ENCODE measurements around the gene SRRD.

DNA sequence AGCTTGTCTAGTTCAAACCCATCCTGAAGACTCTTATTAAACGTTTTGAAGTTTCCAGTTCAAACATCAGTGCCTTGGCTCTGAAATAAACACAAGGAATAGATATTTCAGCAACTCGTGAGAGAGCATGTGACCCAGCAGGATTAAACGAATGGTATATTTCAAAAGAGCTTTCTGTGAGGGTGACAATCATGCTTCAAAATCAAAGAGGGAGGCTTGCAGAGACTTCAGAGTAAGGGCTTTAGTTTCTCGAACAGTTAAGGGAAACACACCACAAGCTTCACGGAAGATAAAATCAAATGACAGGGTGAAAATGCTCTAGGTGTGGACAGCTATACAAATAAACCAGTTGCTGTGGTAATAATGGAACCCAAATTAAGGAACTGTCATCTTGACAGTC lies 1.5 kb upstream of the SRRD start:
- TF ChIP-seq, protein P1, sequence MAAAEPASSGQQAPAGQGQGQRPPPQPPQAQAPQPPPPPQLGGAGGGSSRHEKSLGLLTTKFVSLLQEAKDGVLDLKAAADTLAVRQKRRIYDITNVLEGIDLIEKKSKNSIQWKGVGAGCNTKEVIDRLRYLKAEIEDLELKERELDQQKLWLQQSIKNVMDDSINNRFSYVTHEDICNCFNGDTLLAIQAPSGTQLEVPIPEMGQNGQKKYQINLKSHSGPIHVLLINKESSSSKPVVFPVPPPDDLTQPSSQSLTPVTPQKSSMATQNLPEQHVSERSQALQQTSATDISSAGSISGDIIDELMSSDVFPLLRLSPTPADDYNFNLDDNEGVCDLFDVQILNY (CRISPR knock-in tag; IDR thresholded peaks at IDR 0.05), result no peak
- TF ChIP-seq, protein P2, sequence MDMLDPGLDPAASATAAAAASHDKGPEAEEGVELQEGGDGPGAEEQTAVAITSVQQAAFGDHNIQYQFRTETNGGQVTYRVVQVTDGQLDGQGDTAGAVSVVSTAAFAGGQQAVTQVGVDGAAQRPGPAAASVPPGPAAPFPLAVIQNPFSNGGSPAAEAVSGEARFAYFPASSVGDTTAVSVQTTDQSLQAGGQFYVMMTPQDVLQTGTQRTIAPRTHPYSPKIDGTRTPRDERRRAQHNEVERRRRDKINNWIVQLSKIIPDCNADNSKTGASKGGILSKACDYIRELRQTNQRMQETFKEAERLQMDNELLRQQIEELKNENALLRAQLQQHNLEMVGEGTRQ (CRISPR knock-in tag; IDR thresholded peaks at IDR 0.05), result no peak
- TF ChIP-seq, protein P3, sequence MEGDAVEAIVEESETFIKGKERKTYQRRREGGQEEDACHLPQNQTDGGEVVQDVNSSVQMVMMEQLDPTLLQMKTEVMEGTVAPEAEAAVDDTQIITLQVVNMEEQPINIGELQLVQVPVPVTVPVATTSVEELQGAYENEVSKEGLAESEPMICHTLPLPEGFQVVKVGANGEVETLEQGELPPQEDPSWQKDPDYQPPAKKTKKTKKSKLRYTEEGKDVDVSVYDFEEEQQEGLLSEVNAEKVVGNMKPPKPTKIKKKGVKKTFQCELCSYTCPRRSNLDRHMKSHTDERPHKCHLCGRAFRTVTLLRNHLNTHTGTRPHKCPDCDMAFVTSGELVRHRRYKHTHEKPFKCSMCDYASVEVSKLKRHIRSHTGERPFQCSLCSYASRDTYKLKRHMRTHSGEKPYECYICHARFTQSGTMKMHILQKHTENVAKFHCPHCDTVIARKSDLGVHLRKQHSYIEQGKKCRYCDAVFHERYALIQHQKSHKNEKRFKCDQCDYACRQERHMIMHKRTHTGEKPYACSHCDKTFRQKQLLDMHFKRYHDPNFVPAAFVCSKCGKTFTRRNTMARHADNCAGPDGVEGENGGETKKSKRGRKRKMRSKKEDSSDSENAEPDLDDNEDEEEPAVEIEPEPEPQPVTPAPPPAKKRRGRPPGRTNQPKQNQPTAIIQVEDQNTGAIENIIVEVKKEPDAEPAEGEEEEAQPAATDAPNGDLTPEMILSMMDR (IDR thresholded peaks at IDR 0.05), result no peak
- TF ChIP-seq NFYB (CRISPR knock-in tag; conservative IDR thresholded peaks at IDR 0.05; ENCODE audit: low read depth), result no peak
- TF ChIP-seq, protein P4, sequence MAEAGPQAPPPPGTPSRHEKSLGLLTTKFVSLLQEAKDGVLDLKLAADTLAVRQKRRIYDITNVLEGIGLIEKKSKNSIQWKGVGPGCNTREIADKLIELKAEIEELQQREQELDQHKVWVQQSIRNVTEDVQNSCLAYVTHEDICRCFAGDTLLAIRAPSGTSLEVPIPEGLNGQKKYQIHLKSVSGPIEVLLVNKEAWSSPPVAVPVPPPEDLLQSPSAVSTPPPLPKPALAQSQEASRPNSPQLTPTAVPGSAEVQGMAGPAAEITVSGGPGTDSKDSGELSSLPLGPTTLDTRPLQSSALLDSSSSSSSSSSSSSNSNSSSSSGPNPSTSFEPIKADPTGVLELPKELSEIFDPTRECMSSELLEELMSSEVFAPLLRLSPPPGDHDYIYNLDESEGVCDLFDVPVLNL (CRISPR knock-in tag; IDR thresholded peaks at IDR 0.05; ENCODE audit: borderline replicate concordance, low read depth), result no peak
- no peak for TF ChIP-seq CREB1 (CRISPR knock-in tag; IDR thresholded peaks at IDR 0.05)
- TF ChIP-seq, protein P5, sequence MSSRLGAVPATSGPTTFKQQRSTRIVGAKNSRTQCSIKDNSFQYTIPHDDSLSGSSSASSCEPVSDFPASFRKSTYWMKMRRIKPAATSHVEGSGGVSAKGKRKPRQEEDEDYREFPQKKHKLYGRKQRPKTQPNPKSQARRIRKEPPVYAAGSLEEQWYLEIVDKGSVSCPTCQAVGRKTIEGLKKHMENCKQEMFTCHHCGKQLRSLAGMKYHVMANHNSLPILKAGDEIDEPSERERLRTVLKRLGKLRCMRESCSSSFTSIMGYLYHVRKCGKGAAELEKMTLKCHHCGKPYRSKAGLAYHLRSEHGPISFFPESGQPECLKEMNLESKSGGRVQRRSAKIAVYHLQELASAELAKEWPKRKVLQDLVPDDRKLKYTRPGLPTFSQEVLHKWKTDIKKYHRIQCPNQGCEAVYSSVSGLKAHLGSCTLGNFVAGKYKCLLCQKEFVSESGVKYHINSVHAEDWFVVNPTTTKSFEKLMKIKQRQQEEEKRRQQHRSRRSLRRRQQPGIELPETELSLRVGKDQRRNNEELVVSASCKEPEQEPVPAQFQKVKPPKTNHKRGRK (CRISPR knock-in tag; IDR thresholded peaks at IDR 0.05; ENCODE audit: borderline replicate concordance), result no peak
- no peak for TF ChIP-seq SP1 (CRISPR knock-in tag; conservative IDR thresholded peaks at IDR 0.05)
- TF ChIP-seq CREM (CRISPR knock-in tag; IDR thresholded peaks at IDR 0.05), result no peak
